HepG2 (cell line): ENCODE results near the gene TNIP1. TPM values are rescaled to one million over a fixed set of nuclear protein-coding genes. Genes with fewer than 3 reads are reported as not detected.

Experiments
- ADNP ChIP-seq: sonication (generic); formaldehyde crosslinking; IDR thresholded peaks from 2 replicates; pipeline ENCODE4 v1.4.0; 2020; ENCODE audit warnings: missing genetic modification reagents
- AGO2 ChIP-seq: fragments of 200-400 bp; formaldehyde crosslinking; optimal IDR thresholded peaks from 2 replicates; pipeline ENCODE3; 2017; ENCODE audit warnings: mild to moderate bottlenecking, low read depth, low read length, moderate library complexity
- CCDC6 ChIP-seq: sonication (generic); formaldehyde crosslinking; IDR thresholded peaks from 2 replicates; pipeline ENCODE4 v1.8.1; 2022; ENCODE audit warnings: mild to moderate bottlenecking, missing genetic modification reagents, moderate library complexity
- FIP1L1 ChIP-seq: fragments of 200-400 bp; formaldehyde crosslinking; IDR thresholded peaks from 2 replicates; pipeline ENCODE4 v1.6.1; 2018; ENCODE audit warnings: low read depth, mild to moderate bottlenecking, low read length, moderate library complexity, borderline replicate concordance; ENCODE audit not compliant: insufficient read depth
- GATAD2A ChIP-seq: IDR thresholded peaks from 2 replicates; pipeline ENCODE4 v1.6.1; 2016
- MED8 ChIP-seq: sonication (generic); formaldehyde crosslinking; IDR thresholded peaks from 2 replicates; pipeline ENCODE4 v1.8.1; 2023; ENCODE audit warnings: mild to moderate bottlenecking, missing genetic modification reagents; ENCODE audit not compliant: insufficient replicate concordance
- MIER3 ChIP-seq: IDR thresholded peaks from 2 replicates; pipeline ENCODE4 v1.6.1; 2016; ENCODE audit warnings: missing compliant biosample characterization, borderline replicate concordance
- NFE2 ChIP-seq: sonication (generic); formaldehyde crosslinking; IDR thresholded peaks from 2 replicates; pipeline ENCODE4 v1.4.0; 2020; ENCODE audit warnings: missing genetic modification reagents
- PAWR ChIP-seq: sonication (generic); formaldehyde crosslinking; IDR thresholded peaks from 2 replicates; pipeline ENCODE4 v1.4.0; 2020; ENCODE audit warnings: missing genetic modification reagents, mild to moderate bottlenecking, borderline replicate concordance
- SIX1 ChIP-seq: sonication (generic); formaldehyde crosslinking; IDR thresholded peaks from 2 replicates; pipeline ENCODE4 v1.4.0; 2020; ENCODE audit warnings: missing genetic modification reagents, borderline replicate concordance
- SP1 ChIP-seq, 2 experiments: fragments of 450-650 bp in 1 of 2; sonication (generic) in 1 of 2; formaldehyde crosslinking in 1 of 2; IDR thresholded peaks; 2 replicates each; pipeline versions ENCODE4 v1.4.0 to v1.6.1; 2016 to 2020; ENCODE audit warnings: missing genetic modification reagents in 1 of 2
- TAF15 ChIP-seq: fragments of 200-400 bp; formaldehyde crosslinking; IDR thresholded peaks from one replicate; pipeline ENCODE4 v1.6.1; 2018; ENCODE audit warnings: mild to moderate bottlenecking, low read depth, low read length; ENCODE audit not compliant: poor library complexity, severe bottlenecking
- ZNF10 ChIP-seq: sonication (generic); formaldehyde crosslinking; IDR thresholded peaks from 2 replicates; pipeline ENCODE4 v1.4.0; 2020; ENCODE audit warnings: mild to moderate bottlenecking, low read depth, missing genetic modification reagents, borderline replicate concordance
- ZNF12 ChIP-seq: sonication (generic); formaldehyde crosslinking; IDR thresholded peaks from 2 replicates; pipeline ENCODE4 v1.5.0; 2020; ENCODE audit warnings: missing genetic modification reagents
- ZNF550 ChIP-seq: sonication (generic); formaldehyde crosslinking; IDR thresholded peaks from 2 replicates; pipeline ENCODE4 v1.4.0; 2020; ENCODE audit warnings: mild to moderate bottlenecking, missing genetic modification reagents, borderline replicate concordance
- ZNF562 ChIP-seq: sonication (generic); formaldehyde crosslinking; IDR thresholded peaks from 2 replicates; pipeline ENCODE4 v1.8.0; 2022; ENCODE audit warnings: missing genetic modification reagents, borderline replicate concordance
- ZNF563 ChIP-seq: sonication (generic); formaldehyde crosslinking; IDR thresholded peaks from 2 replicates; pipeline ENCODE4 v1.8.0; 2022; ENCODE audit warnings: mild to moderate bottlenecking, moderate library complexity, missing genetic modification reagents
- ZNF572 ChIP-seq: sonication (generic); formaldehyde crosslinking; IDR thresholded peaks from 2 replicates; pipeline ENCODE4 v1.5.1; 2020; ENCODE audit warnings: mild to moderate bottlenecking, missing genetic modification reagents
- ZSCAN22 ChIP-seq: sonication (generic); formaldehyde crosslinking; IDR thresholded peaks from 2 replicates; pipeline ENCODE4 v1.4.0; 2020; ENCODE audit warnings: mild to moderate bottlenecking, missing genetic modification reagents
- polyA plus RNA-seq, 8 experiments: library from polyadenylated mRNA; depleted of rRNA in 3 of 8; stranded (reverse) in 7 of 8; unstranded in 1 of 8; fragments of >200 nt; fragmentation: Illumina TruSeq in 4 of 8; extraction: Trizol in 4 of 8; gene quantifications; 2 replicates each; pipeline versions ENCODE4 v1.2.1 to v1.2.3, GENCODE V29; 2011 to 2016; ENCODE audit warnings: low read depth in 4 of 8, missing spikeins in 1 of 8, mixed read lengths in 1 of 8; ENCODE audit not compliant: insufficient read depth in 1 of 8
- total RNA-seq, 5 experiments: library from RNA; depleted of rRNA; stranded (reverse); fragments of >200 nt; fragmentation: Illumina TruSeq; extraction: Trizol; gene quantifications; 2 replicates each; pipeline ENCODE4 v1.2.3, GENCODE V29; 2016; ENCODE audit warnings: low read depth in 1 of 5
- TF ChIP-seq, protein P1 (sequence below): sonication (generic); formaldehyde crosslinking; IDR thresholded peaks from 2 replicates; pipeline ENCODE4 v1.8.1; 2022; ENCODE audit warnings: low read depth, mild to moderate bottlenecking, missing genetic modification reagents
- TF ChIP-seq, protein P2 (sequence below): sonication (generic); formaldehyde crosslinking; IDR thresholded peaks from 2 replicates; pipeline ENCODE4 v1.8.0; 2022; ENCODE audit warnings: missing genetic modification reagents, mild to moderate bottlenecking, inconsistent platforms, borderline replicate concordance
- TF ChIP-seq, protein P3 (sequence below): sonication (generic); formaldehyde crosslinking; IDR thresholded peaks from 2 replicates; pipeline ENCODE4 v1.4.0; 2020; ENCODE audit warnings: missing genetic modification reagents
- TF ChIP-seq, protein P4 (sequence below): sonication (generic); formaldehyde crosslinking; IDR thresholded peaks from 2 replicates; pipeline ENCODE4 v1.8.1; 2023; ENCODE audit warnings: mild to moderate bottlenecking, missing genetic modification reagents

The TNIP1 gene
- total and polyA plus RNA-seq, 2 of the 13 experiments (the other 11 are each of a cell fraction or from before 2014, with no cell fraction given), result 26.2 to 45.9 TPM

DNA sequence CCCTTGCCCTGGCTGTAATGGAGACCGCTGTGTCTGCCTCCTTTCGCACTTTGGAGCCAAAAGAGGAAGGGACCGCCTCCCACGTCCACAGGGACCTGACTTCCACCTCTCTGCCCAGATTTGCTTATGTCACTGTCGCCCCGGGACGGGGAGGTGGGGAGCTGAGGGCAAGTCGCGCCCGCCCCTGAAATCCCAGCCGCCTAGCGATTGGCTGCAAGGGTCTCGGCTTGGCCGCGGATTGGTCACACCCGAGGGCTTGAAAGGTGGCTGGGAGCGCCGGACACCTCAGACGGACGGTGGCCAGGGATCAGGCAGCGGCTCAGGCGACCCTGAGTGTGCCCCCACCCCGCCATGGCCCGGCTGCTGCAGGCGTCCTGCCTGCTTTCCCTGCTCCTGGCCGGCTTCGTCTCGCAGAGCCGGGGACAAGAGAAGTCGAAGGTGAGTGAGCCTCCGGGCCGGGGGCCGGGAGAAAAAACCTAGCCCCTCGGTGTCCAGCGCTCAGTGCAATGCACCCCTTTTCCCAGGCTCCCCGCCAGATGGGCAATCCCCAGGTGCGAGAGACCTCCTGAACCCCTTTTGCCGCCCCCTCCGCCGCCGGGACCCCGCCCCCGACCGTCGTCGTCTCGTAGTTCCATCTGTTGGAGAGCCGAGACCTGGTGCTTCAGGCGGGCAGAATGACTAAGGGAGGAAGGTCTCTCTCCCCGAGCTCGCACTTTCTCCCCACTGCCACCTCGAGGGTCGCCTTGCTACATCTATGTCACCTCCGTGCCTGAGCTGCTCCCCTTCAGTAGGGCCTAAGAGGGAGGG, 60.3 kb downstream of the TNIP1 start, which contains the start of gene GPX3 (continued):
- TF ChIP-seq ZNF563 (no peak), ZNF10 (CRISPR knock-in tag) (no peak), SP1 (IDR thresholded peaks at IDR 0.05) (no peak), SP1 (CRISPR knock-in tag; IDR thresholded peaks at IDR 0.05) (peak; percentile 56), ZNF12 (CRISPR knock-in tag) (peak; percentile 47; the same call in 1 of the 2 replicates), ADNP (CRISPR knock-in tag) (no peak), CCDC6 (peak; percentile 81; the same call in 1 of the 2 replicates), ZNF572 (CRISPR knock-in tag) (no peak), SIX1 (CRISPR knock-in tag) (no peak; the same call in none of the 2 replicates), FIP1L1 (no peak), GATAD2A (CRISPR knock-in tag) (peak; percentile 47), NFE2 (CRISPR knock-in tag) (no peak), ZSCAN22 (CRISPR knock-in tag) (no peak), AGO2 (peak; percentile 71), ZNF562 (CRISPR knock-in tag) (no peak), TAF15 (no peak), MED8 (CRISPR knock-in tag) (no peak), MIER3 (CRISPR knock-in tag) (no peak), PAWR (CRISPR knock-in tag) (no peak), ZNF550 (CRISPR knock-in tag) (no peak)
- TF ChIP-seq, protein P1, sequence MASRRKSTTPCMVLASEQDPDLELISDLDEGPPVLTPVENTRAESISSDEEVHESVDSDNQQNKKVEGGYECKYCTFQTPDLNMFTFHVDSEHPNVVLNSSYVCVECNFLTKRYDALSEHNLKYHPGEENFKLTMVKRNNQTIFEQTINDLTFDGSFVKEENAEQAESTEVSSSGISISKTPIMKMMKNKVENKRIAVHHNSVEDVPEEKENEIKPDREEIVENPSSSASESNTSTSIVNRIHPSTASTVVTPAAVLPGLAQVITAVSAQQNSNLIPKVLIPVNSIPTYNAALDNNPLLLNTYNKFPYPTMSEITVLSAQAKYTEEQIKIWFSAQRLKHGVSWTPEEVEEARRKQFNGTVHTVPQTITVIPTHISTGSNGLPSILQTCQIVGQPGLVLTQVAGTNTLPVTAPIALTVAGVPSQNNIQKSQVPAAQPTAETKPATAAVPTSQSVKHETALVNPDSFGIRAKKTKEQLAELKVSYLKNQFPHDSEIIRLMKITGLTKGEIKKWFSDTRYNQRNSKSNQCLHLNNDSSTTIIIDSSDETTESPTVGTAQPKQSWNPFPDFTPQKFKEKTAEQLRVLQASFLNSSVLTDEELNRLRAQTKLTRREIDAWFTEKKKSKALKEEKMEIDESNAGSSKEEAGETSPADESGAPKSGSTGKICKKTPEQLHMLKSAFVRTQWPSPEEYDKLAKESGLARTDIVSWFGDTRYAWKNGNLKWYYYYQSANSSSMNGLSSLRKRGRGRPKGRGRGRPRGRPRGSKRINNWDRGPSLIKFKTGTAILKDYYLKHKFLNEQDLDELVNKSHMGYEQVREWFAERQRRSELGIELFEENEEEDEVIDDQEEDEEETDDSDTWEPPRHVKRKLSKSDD (CRISPR knock-in tag), result 0 out of 2 replicates have a peak, but pooled peaks have one; percentile 26
- TF ChIP-seq, protein P2, sequence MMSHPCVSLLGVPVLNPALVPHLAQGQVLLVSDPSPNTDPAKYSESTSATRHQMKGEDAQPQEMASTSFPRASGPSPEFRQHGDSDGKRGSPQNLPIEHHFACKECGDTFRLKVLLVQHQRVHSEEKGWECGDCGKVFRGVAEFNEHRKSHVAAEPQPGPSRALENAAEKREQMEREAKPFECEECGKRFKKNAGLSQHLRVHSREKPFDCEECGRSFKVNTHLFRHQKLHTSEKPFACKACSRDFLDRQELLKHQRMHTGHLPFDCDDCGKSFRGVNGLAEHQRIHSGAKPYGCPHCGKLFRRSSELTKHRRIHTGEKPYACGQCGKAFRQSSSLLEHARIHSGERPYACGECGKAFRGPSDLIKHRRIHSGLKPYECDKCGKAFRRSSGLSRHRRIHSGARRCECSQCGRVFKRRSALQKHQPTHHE (CRISPR knock-in tag), result no peak
- TF ChIP-seq, protein P3, sequence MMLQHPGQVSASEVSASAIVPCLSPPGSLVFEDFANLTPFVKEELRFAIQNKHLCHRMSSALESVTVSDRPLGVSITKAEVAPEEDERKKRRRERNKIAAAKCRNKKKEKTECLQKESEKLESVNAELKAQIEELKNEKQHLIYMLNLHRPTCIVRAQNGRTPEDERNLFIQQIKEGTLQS (CRISPR knock-in tag), result no peak
- TF ChIP-seq, protein P4, sequence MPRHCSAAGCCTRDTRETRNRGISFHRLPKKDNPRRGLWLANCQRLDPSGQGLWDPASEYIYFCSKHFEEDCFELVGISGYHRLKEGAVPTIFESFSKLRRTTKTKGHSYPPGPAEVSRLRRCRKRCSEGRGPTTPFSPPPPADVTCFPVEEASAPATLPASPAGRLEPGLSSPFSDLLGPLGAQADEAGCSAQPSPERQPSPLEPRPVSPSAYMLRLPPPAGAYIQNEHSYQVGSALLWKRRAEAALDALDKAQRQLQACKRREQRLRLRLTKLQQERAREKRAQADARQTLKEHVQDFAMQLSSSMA (CRISPR knock-in tag), result no peak
